HepG2 (cell line): Measurements from ENCODE around the gene ADARB1. TPM values are rescaled to one million over a fixed set of nuclear protein-coding genes. Genes with fewer than 3 reads are reported as not detected.

Source experiments
- ATAC-seq: fragments of 200-7000 bp; cut with Tn5 transposase; 3 replicates; pipeline ENCODE4 v1.9.1; 2020; ENCODE audit warnings: mild to moderate bottlenecking, moderate library complexity
- BruUV-seq: library from RNA; stranded (reverse); fragments of 400-500 nt; replicated peaks from 2 replicates; lab custom pipeline; 2021; lab: Mats Ljungman, UMichigan
- CTCF ChIA-PET: fragments of 300-600 bp; formaldehyde crosslinking; extraction: SDS; loops from one replicate; lab custom pipeline; 2021; ENCODE audit warnings: low total read pairs, inconsistent platforms, low intra/inter-chr PET ratio; lab: Yijun Ruan, JAX
- POLR2A ChIA-PET: fragments of 350-600 bp; sonication (Branson Sonifier 250); formaldehyde crosslinking; loops from one replicate; lab custom pipeline; 2020; ENCODE audit warnings: antibody characterized with exemption, inconsistent platforms; lab: Yijun Ruan, JAX
- DNase-seq: peaks from one replicate; pipeline ENCODE4 v3.0.0-alpha.2; 2015; ENCODE audit warnings: low spot score
- FAIRE-seq: peaks from 3 replicates; lab custom pipeline; 2011; peaks lifted over from hg19 to GRCh38; lab: Jason Lieb, UNC
- H2AFZ ChIP-seq: one replicate; pipeline ENCODE4 v1.6.1; 2011; ENCODE audit warnings: low read length, inconsistent platforms
- H3K27ac ChIP-seq: fragments of 300-600 bp; 3 replicates; pipeline ENCODE4 v1.8.0; 2011; ENCODE audit warnings: mixed run types, mild to moderate bottlenecking, mixed read lengths, low read length, inconsistent platforms; ENCODE audit not compliant: insufficient read depth; ENCODE audit errors: extremely low read length
- H3K27me3 ChIP-seq, 2 experiments: fragments of 200-600 bp in 1 of 2; 2 replicates in 1 of 2; 3 replicates in 1 of 2; pipeline versions ENCODE4 v1.6.0 to v1.8.0; 2011; ENCODE audit warnings: low read length in 2 of 2, mild to moderate bottlenecking in 2 of 2, moderate library complexity in 2 of 2, inconsistent platforms in 1 of 2; ENCODE audit not compliant: insufficient read depth in 2 of 2, control insufficient read depth in 1 of 2
- H3K36me3 ChIP-seq, 2 experiments: fragments of 200-600 bp in 1 of 2; replicated peaks in 1 of 2; 2 replicates in 1 of 2; 3 replicates in 1 of 2; pipeline versions ENCODE4 v1.5.1 to v1.8.0; 2011; ENCODE audit warnings: low read length in 2 of 2, inconsistent platforms in 1 of 2; ENCODE audit not compliant: insufficient read depth in 2 of 2, control insufficient read depth in 1 of 2
- H3K4me1 ChIP-seq: 2 replicates; pipeline ENCODE4 v1.5.1; 2012; ENCODE audit warnings: low read length, inconsistent platforms; ENCODE audit not compliant: insufficient read depth
- H3K4me2 ChIP-seq: 2 replicates; pipeline ENCODE4 v1.6.0; 2011; ENCODE audit warnings: low read depth, low read length, inconsistent platforms
- H3K4me3 ChIP-seq, 3 experiments: fragments of 200-600 bp in 1 of 3; sonication (generic), shearing (Covaris generic) in 1 of 3; replicated peaks in 1 of 3; 2 replicates each; pipeline ENCODE4 v1.5.1; 2011 to 2016; ENCODE audit warnings: low read length in 3 of 3, inconsistent platforms in 2 of 3, low read depth in 2 of 3, mild to moderate bottlenecking in 2 of 3, control low read depth in 1 of 3, mixed read lengths in 1 of 3; ENCODE audit not compliant: insufficient read depth in 1 of 3
- H3K79me2 ChIP-seq: one replicate; pipeline ENCODE4 v1.6.1; 2011; ENCODE audit warnings: low read length, inconsistent platforms; ENCODE audit not compliant: insufficient read depth
- H3K9ac ChIP-seq: 2 replicates; pipeline ENCODE4 v1.6.0; 2011; ENCODE audit warnings: mild to moderate bottlenecking, low read depth, low read length, inconsistent platforms; ENCODE audit not compliant: insufficient read depth
- H3K9me3 ChIP-seq: 2 replicates; pipeline ENCODE4 v1.5.1; 2012; ENCODE audit warnings: mild to moderate bottlenecking, low read length
- H4K20me1 ChIP-seq: 2 replicates; pipeline ENCODE4 v1.6.0; 2011; ENCODE audit warnings: inconsistent platforms, mild to moderate bottlenecking, low read length, moderate library complexity; ENCODE audit not compliant: insufficient read depth
- ELK4 ChIP-seq: sonication (generic); formaldehyde crosslinking; IDR thresholded peaks from 2 replicates; pipeline ENCODE4 v1.9.0; 2021; ENCODE audit warnings: missing genetic modification reagents, borderline replicate concordance
- FOXJ3 ChIP-seq: sonication (generic); formaldehyde crosslinking; IDR thresholded peaks from 2 replicates; pipeline ENCODE4 v1.4.0; 2020; ENCODE audit warnings: missing genetic modification reagents, mild to moderate bottlenecking, borderline replicate concordance
- KDM5A ChIP-seq: fragments of 200-600 bp; sonication (generic); IDR thresholded peaks from 2 replicates; pipeline ENCODE4 v1.7.0; 2018; ENCODE audit warnings: antibody characterized with exemption, mild to moderate bottlenecking, low read length, borderline replicate concordance
- MEIS2 ChIP-seq: sonication (generic); formaldehyde crosslinking; IDR thresholded peaks from 2 replicates; pipeline ENCODE4 v1.9.0; 2021; ENCODE audit warnings: mild to moderate bottlenecking, missing genetic modification reagents
- MLX ChIP-seq: IDR thresholded peaks from 2 replicates; pipeline ENCODE4 v1.6.1; 2016
- POLR2AphosphoS2 ChIP-seq: IDR thresholded peaks from 2 replicates; pipeline ENCODE4 v1.6.1; 2011; ENCODE audit warnings: low read depth, low read length, improper control_type of control experiment
- RFXAP ChIP-seq: sonication (generic); formaldehyde crosslinking; IDR thresholded peaks from 2 replicates; pipeline ENCODE4 v1.4.0; 2020; ENCODE audit warnings: missing genetic modification reagents, borderline replicate concordance
- SOX6 ChIP-seq, 2 experiments: fragments of 450-650 bp in 1 of 2; sonication (generic) in 1 of 2; formaldehyde crosslinking in 1 of 2; IDR thresholded peaks; 2 replicates each; pipeline versions ENCODE4 v1.4.0 to v1.6.1; 2017 to 2020; ENCODE audit warnings: antibody characterized with exemption in 1 of 2, mild to moderate bottlenecking in 1 of 2, missing genetic modification reagents in 1 of 2
- TCF7L2 ChIP-seq: IDR thresholded peaks from 2 replicates; pipeline ENCODE4 v1.6.1; 2011; ENCODE audit warnings: mild to moderate bottlenecking, low read depth, low read length, moderate library complexity
- TP53 ChIP-seq: sonication (generic); formaldehyde crosslinking; conservative IDR thresholded peaks from 2 replicates; pipeline ENCODE4 v1.4.0; 2020; ENCODE audit warnings: missing genetic modification reagents
- ZNF12 ChIP-seq: sonication (generic); formaldehyde crosslinking; IDR thresholded peaks from 2 replicates; pipeline ENCODE4 v1.5.0; 2020; ENCODE audit warnings: missing genetic modification reagents
- ZNF121 ChIP-seq: sonication (generic); formaldehyde crosslinking; IDR thresholded peaks from 2 replicates; pipeline ENCODE4 v1.5.0; 2020; ENCODE audit warnings: mild to moderate bottlenecking, missing genetic modification reagents
- ZNF124 ChIP-seq: sonication (generic); formaldehyde crosslinking; IDR thresholded peaks from 2 replicates; pipeline ENCODE4 v1.4.0; 2020; ENCODE audit warnings: missing genetic modification reagents
- ZNF251 ChIP-seq: sonication (generic); formaldehyde crosslinking; IDR thresholded peaks from 2 replicates; pipeline ENCODE4 v1.9.0; 2021; ENCODE audit warnings: mild to moderate bottlenecking, missing genetic modification reagents
- ZNF343 ChIP-seq: sonication (generic); formaldehyde crosslinking; IDR thresholded peaks from 2 replicates; pipeline ENCODE4 v1.4.0; 2020; ENCODE audit warnings: mild to moderate bottlenecking, missing genetic modification reagents
- ZNF510 ChIP-seq: sonication (generic); formaldehyde crosslinking; IDR thresholded peaks from 2 replicates; pipeline ENCODE4 v1.4.0; 2020; ENCODE audit warnings: low read depth, mild to moderate bottlenecking, missing genetic modification reagents
- ZNF800 ChIP-seq: sonication (generic); formaldehyde crosslinking; IDR thresholded peaks from 2 replicates; pipeline ENCODE4 v1.4.0; 2020; ENCODE audit warnings: missing genetic modification reagents
- ZSCAN12 ChIP-seq: sonication (generic); formaldehyde crosslinking; IDR thresholded peaks from 2 replicates; pipeline ENCODE4 v1.9.0; 2021; ENCODE audit warnings: mild to moderate bottlenecking, missing genetic modification reagents
- ZSCAN21 ChIP-seq: sonication (generic); formaldehyde crosslinking; IDR thresholded peaks from 2 replicates; pipeline ENCODE4 v1.8.0; 2022; ENCODE audit warnings: mild to moderate bottlenecking, missing genetic modification reagents, moderate library complexity, borderline replicate concordance
- ZSCAN25 ChIP-seq: sonication (generic); formaldehyde crosslinking; IDR thresholded peaks from 2 replicates; pipeline ENCODE4 v1.8.0; 2022; ENCODE audit warnings: mild to moderate bottlenecking, missing genetic modification reagents
- WGBS: methylation state at CpG from one replicate; pipeline ENCODE4 v1.1.6; 2017; ENCODE audit warnings: low lambda C conversion rate; 5-methylcytosine and 5-hydroxymethylcytosine counted together
- in situ Hi-C: cut with HindIII; loops from 2 replicates; pipeline ENCODE4 v1.10.0; 2017; ENCODE audit warnings: low pct_unique_long_range_greater_than_20kb; ENCODE audit not compliant: extremely low pct_ligation_motif_present
- intact Hi-C: fragments of 100-400 bp; cut with micrococcal nuclease; formaldehyde crosslinking; loops from one replicate; pipeline ENCODE4 v1.10.0; 2022; ENCODE audit not compliant: unreplicated experiment
- polyA plus RNA-seq, 8 experiments: library from polyadenylated mRNA; depleted of rRNA in 3 of 8; stranded (reverse) in 7 of 8; unstranded in 1 of 8; fragments of >200 nt; fragmentation: Illumina TruSeq in 4 of 8; extraction: Trizol in 4 of 8; gene quantifications; 2 replicates each; pipeline versions ENCODE4 v1.2.1 to v1.2.3, GENCODE V29; 2011 to 2016; ENCODE audit warnings: low read depth in 4 of 8, missing spikeins in 1 of 8, mixed read lengths in 1 of 8; ENCODE audit not compliant: insufficient read depth in 1 of 8
- total RNA-seq, 5 experiments: library from RNA; depleted of rRNA; stranded (reverse); fragments of >200 nt; fragmentation: Illumina TruSeq; extraction: Trizol; gene quantifications; 2 replicates each; pipeline ENCODE4 v1.2.3, GENCODE V29; 2016; ENCODE audit warnings: low read depth in 1 of 5

The ADARB1 gene
- total and polyA plus RNA-seq, 2 of the 13 experiments (the other 11 are each of a cell fraction or from before 2014, with no cell fraction given): 6.6 to 10.0 TPM

- H3K27ac ChIP-seq: no peak overlapping the region
- TF ChIP-seq KDM5A (no peak), ELK4 (CRISPR knock-in tag) (no peak), ZSCAN25 (CRISPR knock-in tag) (no peak), FOXJ3 (CRISPR knock-in tag) (no peak), MEIS2 (CRISPR knock-in tag) (no peak), ZNF251 (CRISPR knock-in tag) (no peak), ZNF800 (CRISPR knock-in tag) (no peak), POLR2AphosphoS2 (no peak), ZNF124 (no peak), ZNF121 (no peak), RFXAP (CRISPR knock-in tag) (no peak), ZNF12 (no peak), TP53 (no peak), SOX6 (IDR thresholded peaks at IDR 0.05) (no peak), SOX6 (CRISPR knock-in tag; IDR thresholded peaks at IDR 0.05) (no peak), ZSCAN12 (CRISPR knock-in tag) (no peak), MLX (CRISPR knock-in tag) (no peak), ZNF343 (CRISPR knock-in tag) (no peak), TCF7L2 (no peak), ZSCAN21 (CRISPR knock-in tag) (no peak), ZNF510 (CRISPR knock-in tag) (no peak)
- TF ChIP-seq, all 625 proteins: peak for 0
- intact Hi-C loops (no loop called here), in situ Hi-C loops (no loop called here)
- ATAC-seq (no peak), FAIRE-seq (no peak), DNase-seq (no peak)
- Histone ChIP-seq H3K4me1 (no peaks in the 10 kb centered on the region), H4K20me1 (no peaks in the 10 kb centered on the region), H2AFZ (no peak overlapping the region), H3K9ac (no peak overlapping the region), H3K9me3 (no peaks in the 10 kb centered on the region), H3K79me2 (no peaks in the 10 kb centered on the region), H3K36me3 (peaks cover 1 to 12% of the 10 kb centered on the region in 2 experiments; a peak in 1 of 5 replicates), H3K4me3 (no peak overlapping the region), H3K27me3 (no peaks in the 10 kb centered on the region), H3K4me2 (no peak overlapping the region)
- no TSS peak for BruUV-seq
- CTCF ChIA-PET: no interaction called here
- 95% methylated on average over 19 of the region's 20 CpGs for WGBS
- POLR2A ChIA-PET: no interaction called here
Observed at GRCh38 chr21:45179568-45180245, 105.3 kb downstream of the ADARB1 start.
